ENCODE results near the gene MAPK9. TPM values are rescaled to one million over a fixed set of nuclear protein-coding genes. Genes with fewer than 3 reads are reported as not detected.
"Not testable (repeated sequence)": the region's sequence is repeated elsewhere in the genome, so short reads cannot be mapped to it uniquely, and the experiment has no call there.

The MAPK9 gene
- total and polyA plus RNA-seq, 9 of the 15 experiments (the other 6 are each of a cell fraction or from before 2014, with no cell fraction given), result 4.8 to 58.0 (median 29.9) TPM

GRCh38 chr5:180210961-180211760 is 80.7 kb downstream of the MAPK9 start (continued):
- no peak for TF ChIP-seq MECOM (CRISPR knock-in tag; IDR thresholded peaks at IDR 0.05)
- TF ChIP-seq ZNF589 (CRISPR knock-in tag; IDR thresholded peaks at IDR 0.05; ENCODE audit: low read depth), result no peak
- peak; percentile 63 for TF ChIP-seq NCOR1 (IDR thresholded peaks at IDR 0.05)
- no peak for TF ChIP-seq HMG20A (CRISPR knock-in tag; conservative IDR thresholded peaks at IDR 0.05)
- TF ChIP-seq ZNF263 (CRISPR knock-in tag; IDR thresholded peaks at IDR 0.05; ENCODE audit: borderline replicate concordance), result 0 out of 2 replicates have a peak, but pooled peaks have one; percentile 13
- no peak for TF ChIP-seq PHF21A (IDR thresholded peaks at IDR 0.05; ENCODE audit: borderline replicate concordance, low read depth)
- no peak for TF ChIP-seq ATF6 (CRISPR knock-in tag; IDR thresholded peaks at IDR 0.05)
- TF ChIP-seq ZFPM2 (CRISPR knock-in tag; IDR thresholded peaks at IDR 0.05), result no peak

GRCh38 chr5:180210077-180210476 is 81.8 kb downstream of the MAPK9 start:
- H4K20me1 ChIP-seq (replicated peaks; ENCODE audit: control insufficient read depth, insufficient read depth, low read length); H3K9ac ChIP-seq (ENCODE audit: insufficient read depth in 1 of 2, low read depth in 2 of 2, low read length in 2 of 2); H3K4me3 ChIP-seq; H3K4me2 ChIP-seq (ENCODE audit: insufficient read depth, low read length); H3K9me3 ChIP-seq (replicated peaks; ENCODE audit: control insufficient read depth, insufficient read depth, low read depth, low read length); BruUV-seq (replicated peaks); H3K79me2 ChIP-seq (ENCODE audit: control insufficient read depth, insufficient read depth, low read length); H3K9me1 ChIP-seq (ENCODE audit: control insufficient read depth, insufficient read depth, low read length); H3K36me3 ChIP-seq (ENCODE audit: control insufficient read depth, insufficient read depth, low read length); in situ Hi-C loops (cut with MboI); H3K27ac ChIP-seq (ENCODE audit: extremely low read depth, low read depth, low read length); intact Hi-C loops (cut with micrococcal nuclease): not testable (repeated sequence)
- H2AFZ ChIP-seq (ENCODE audit: low read depth, low read length), result peak overlapping the region; percentile 38; the same call in 1 of the 2 replicates
- FAIRE-seq (peak; percentile 65), DNase-seq (ENCODE audit: extremely low read depth in 1 of 4, low spot score in 3 of 4) (peak in 1 of 4 experiments; percentile 23), ATAC-seq (peak; percentile 30)
- 30% methylated on average over 11 of the region's 12 CpGs for WGBS (ENCODE audit: insufficient coverage, low coverage, missing lambda C conversion rate)
- peaks cover 8 to 41% of the 10 kb centered on the region in 2 experiments; a peak in 4 of 5 replicates for H3K4me1 ChIP-seq (replicated peaks in 1 of 2; ENCODE audit: control insufficient read depth in 2 of 2, insufficient read depth in 2 of 2, low read length in 2 of 2)
- peaks cover under 1 to 44% of the 10 kb centered on the region in 2 experiments; a peak in 4 of 5 replicates for H3K27me3 ChIP-seq (ENCODE audit: control insufficient read depth in 2 of 2, insufficient read depth in 2 of 2, low read length in 2 of 2)
- ChIA-PET POLR2A (interaction anchor here (0.5 to 1.3 kb wide), 4 partner anchors 12 to 586 kb away, joined by 3 to 5 read pairs (median 4); partner anchors contain the start of gene HNRNPH1), CTCF (ENCODE audit: low intra/inter-chr PET ratio) (interaction anchor here (0.6 kb wide), 1 partner anchor 224 kb away, joined by 3 read pairs; no protein-coding TSS in a partner anchor)
- TF ChIP-seq C11orf30 (IDR thresholded peaks at IDR 0.05; ENCODE audit: low read depth) (peak; percentile 38; the same call in 1 of the 2 replicates), RBM25 (IDR thresholded peaks at IDR 0.05; ENCODE audit: low read depth, low read length, severe bottlenecking) (peak; percentile 46), NFYB (IDR thresholded peaks at IDR 0.05; ENCODE audit: extremely low read depth, insufficient read length) (peak; percentile 93), ZNF316 (IDR thresholded peaks at IDR 0.05) (peak; percentile 79), ASH1L (IDR thresholded peaks at IDR 0.05; ENCODE audit: borderline replicate concordance, low read depth, partially characterized antibody) (peak; percentile 28)

Measured in K562 (cell line).